GM23338 (cell line): ENCODE data around the gene MBNL1.
"Not testable (repeated sequence)": the region's sequence is repeated elsewhere in the genome, so short reads cannot be mapped to it uniquely, and the experiment has no call there.

Experiments
- POLR2AphosphoS5 ChIP-seq: IDR thresholded peaks from 2 replicates; pipeline ENCODE4 v1.6.1; 2016; ENCODE audit warnings: antibody characterized with exemption, low read depth
- TF ChIP-seq, protein P1 (sequence below): IDR thresholded peaks from one replicate; pipeline ENCODE4 v1.6.1; 2018; ENCODE audit warnings: antibody characterized with exemption; ENCODE audit not compliant: unreplicated experiment
- TF ChIP-seq, protein P2 (sequence below), 2 experiments: fragments of 200-600 bp in 1 of 2; sonication (generic) in 1 of 2; conservative IDR thresholded peaks; 2 replicates each; pipeline versions ENCODE4 v1.5.1 to v1.6.1; 2016 to 2017; ENCODE audit warnings: antibody characterized with exemption in 2 of 2, low read depth in 2 of 2, mild to moderate bottlenecking in 2 of 2, moderate library complexity in 1 of 2

DNA sequence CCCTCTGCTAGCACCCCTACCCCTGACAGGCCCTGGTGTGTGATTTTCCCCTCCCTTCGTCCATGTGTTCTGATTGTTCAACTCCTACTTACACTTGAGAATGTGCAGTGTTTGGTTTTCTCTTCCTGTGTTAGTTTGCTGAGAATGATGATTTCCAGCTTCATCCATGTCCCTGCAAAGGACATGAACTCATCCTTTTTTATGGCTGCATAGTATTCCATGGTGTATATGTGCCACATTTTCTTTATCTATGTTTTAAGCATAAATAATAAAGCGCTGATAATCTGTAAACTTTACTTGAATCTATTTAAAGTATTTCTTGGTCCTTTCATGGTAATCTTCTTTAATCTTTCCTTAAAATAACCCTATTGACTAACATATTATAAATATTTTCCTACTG, 128.6 kb downstream of the MBNL1 start:
- TF ChIP-seq, protein P1, sequence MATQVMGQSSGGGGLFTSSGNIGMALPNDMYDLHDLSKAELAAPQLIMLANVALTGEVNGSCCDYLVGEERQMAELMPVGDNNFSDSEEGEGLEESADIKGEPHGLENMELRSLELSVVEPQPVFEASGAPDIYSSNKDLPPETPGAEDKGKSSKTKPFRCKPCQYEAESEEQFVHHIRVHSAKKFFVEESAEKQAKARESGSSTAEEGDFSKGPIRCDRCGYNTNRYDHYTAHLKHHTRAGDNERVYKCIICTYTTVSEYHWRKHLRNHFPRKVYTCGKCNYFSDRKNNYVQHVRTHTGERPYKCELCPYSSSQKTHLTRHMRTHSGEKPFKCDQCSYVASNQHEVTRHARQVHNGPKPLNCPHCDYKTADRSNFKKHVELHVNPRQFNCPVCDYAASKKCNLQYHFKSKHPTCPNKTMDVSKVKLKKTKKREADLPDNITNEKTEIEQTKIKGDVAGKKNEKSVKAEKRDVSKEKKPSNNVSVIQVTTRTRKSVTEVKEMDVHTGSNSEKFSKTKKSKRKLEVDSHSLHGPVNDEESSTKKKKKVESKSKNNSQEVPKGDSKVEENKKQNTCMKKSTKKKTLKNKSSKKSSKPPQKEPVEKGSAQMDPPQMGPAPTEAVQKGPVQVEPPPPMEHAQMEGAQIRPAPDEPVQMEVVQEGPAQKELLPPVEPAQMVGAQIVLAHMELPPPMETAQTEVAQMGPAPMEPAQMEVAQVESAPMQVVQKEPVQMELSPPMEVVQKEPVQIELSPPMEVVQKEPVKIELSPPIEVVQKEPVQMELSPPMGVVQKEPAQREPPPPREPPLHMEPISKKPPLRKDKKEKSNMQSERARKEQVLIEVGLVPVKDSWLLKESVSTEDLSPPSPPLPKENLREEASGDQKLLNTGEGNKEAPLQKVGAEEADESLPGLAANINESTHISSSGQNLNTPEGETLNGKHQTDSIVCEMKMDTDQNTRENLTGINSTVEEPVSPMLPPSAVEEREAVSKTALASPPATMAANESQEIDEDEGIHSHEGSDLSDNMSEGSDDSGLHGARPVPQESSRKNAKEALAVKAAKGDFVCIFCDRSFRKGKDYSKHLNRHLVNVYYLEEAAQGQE, result not testable (repeated sequence)
- not testable (repeated sequence) for TF ChIP-seq POLR2AphosphoS5
- TF ChIP-seq, protein P2, sequence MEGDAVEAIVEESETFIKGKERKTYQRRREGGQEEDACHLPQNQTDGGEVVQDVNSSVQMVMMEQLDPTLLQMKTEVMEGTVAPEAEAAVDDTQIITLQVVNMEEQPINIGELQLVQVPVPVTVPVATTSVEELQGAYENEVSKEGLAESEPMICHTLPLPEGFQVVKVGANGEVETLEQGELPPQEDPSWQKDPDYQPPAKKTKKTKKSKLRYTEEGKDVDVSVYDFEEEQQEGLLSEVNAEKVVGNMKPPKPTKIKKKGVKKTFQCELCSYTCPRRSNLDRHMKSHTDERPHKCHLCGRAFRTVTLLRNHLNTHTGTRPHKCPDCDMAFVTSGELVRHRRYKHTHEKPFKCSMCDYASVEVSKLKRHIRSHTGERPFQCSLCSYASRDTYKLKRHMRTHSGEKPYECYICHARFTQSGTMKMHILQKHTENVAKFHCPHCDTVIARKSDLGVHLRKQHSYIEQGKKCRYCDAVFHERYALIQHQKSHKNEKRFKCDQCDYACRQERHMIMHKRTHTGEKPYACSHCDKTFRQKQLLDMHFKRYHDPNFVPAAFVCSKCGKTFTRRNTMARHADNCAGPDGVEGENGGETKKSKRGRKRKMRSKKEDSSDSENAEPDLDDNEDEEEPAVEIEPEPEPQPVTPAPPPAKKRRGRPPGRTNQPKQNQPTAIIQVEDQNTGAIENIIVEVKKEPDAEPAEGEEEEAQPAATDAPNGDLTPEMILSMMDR (conservative IDR thresholded peaks at IDR 0.05; ENCODE audit: low read depth in 2 of 2), result not testable (repeated sequence)
